CD1c-positive myeloid dendritic cell (primary cell): ENCODE results near the gene HS3ST5.
"Not testable (repeated sequence)": the region's sequence is repeated elsewhere in the genome, so short reads cannot be mapped to it uniquely, and the experiment has no call there.

ENCODE experiments used
- DNase-seq: peaks from one replicate; pipeline ENCODE4 v3.0.0-alpha.2; 2016; ENCODE audit errors: extremely low spot score

Gene HS3ST5

GRCh38 chr6:114339706-114340105 is 3.1 kb downstream of the HS3ST5 start:
- no peak for DNase-seq

- no peak for DNase-seq
These were observed 8.6 kb downstream of the HS3ST5 start for GRCh38 chr6:114334237-114334636.

GRCh38 chr6:114327074-114327473 is 15.7 kb downstream of the HS3ST5 start:
- DNase-seq = no peak

- DNase-seq = no peak
These were observed 19.0 kb downstream of the HS3ST5 start for GRCh38 chr6:114323784-114324183.

GRCh38 chr6:114319749-114320148 is 23.1 kb downstream of the HS3ST5 start:
- DNase-seq = no peak

- DNase-seq = no peak
These were observed 26.8 kb downstream of the HS3ST5 start for GRCh38 chr6:114315831-114316595.

- not testable (repeated sequence) for DNase-seq
These were observed 29.0 kb downstream of the HS3ST5 start for GRCh38 chr6:114313816-114314215.

GRCh38 chr6:114312931-114313330 is 29.9 kb downstream of the HS3ST5 start:
- DNase-seq = no peak

GRCh38 chr6:114310053-114310452 is 32.8 kb downstream of the HS3ST5 start:
- no peak for DNase-seq

GRCh38 chr6:114304304-114304887 is 38.4 kb downstream of the HS3ST5 start:
- DNase-seq = no peak

- DNase-seq = no peak
These were observed 41.1 kb downstream of the HS3ST5 start for GRCh38 chr6:114301596-114302219.

- DNase-seq = no peak
These were observed 45.7 kb downstream of the HS3ST5 start for GRCh38 chr6:114297135-114297534.

GRCh38 chr6:114292431-114292830 is 50.4 kb downstream of the HS3ST5 start:
- no peak for DNase-seq

- no peak for DNase-seq
These were observed 51.4 kb downstream of the HS3ST5 start for GRCh38 chr6:114291428-114291827.

- no peak for DNase-seq
These were observed 52.0 kb downstream of the HS3ST5 start for GRCh38 chr6:114290864-114291263.

GRCh38 chr6:114288701-114289495 is 53.9 kb downstream of the HS3ST5 start:
- DNase-seq = no peak

GRCh38 chr6:114287461-114287860 is 55.4 kb downstream of the HS3ST5 start:
- no peak for DNase-seq

- DNase-seq = no peak
These were observed 56.6 kb downstream of the HS3ST5 start for GRCh38 chr6:114286211-114286610.

- DNase-seq = no peak
These were observed 58.5 kb downstream of the HS3ST5 start for GRCh38 chr6:114284281-114284680.

GRCh38 chr6:114282292-114282691 is 60.5 kb downstream of the HS3ST5 start:
- no peak for DNase-seq

- DNase-seq = no peak
These were observed 61.3 kb downstream of the HS3ST5 start for GRCh38 chr6:114281496-114281895.
